ENCODE measurements around the gene CORO7.
A peak's percentile ranks its signal among the peaks of the same experiment; 100 is the strongest.
"Not testable (repeated sequence)": the region's sequence is repeated elsewhere in the genome, so short reads cannot be mapped to it uniquely, and the experiment has no call there.

The CORO7 gene

GRCh38 chr16:4354512-4355409, 61.6 kb downstream of the CORO7 start:
- DNase-seq (ENCODE audit: low spot score): no peak

GRCh38 chr16:4353675-4354074, 62.7 kb downstream of the CORO7 start:
- no peak for DNase-seq (ENCODE audit: low spot score)

DNA sequence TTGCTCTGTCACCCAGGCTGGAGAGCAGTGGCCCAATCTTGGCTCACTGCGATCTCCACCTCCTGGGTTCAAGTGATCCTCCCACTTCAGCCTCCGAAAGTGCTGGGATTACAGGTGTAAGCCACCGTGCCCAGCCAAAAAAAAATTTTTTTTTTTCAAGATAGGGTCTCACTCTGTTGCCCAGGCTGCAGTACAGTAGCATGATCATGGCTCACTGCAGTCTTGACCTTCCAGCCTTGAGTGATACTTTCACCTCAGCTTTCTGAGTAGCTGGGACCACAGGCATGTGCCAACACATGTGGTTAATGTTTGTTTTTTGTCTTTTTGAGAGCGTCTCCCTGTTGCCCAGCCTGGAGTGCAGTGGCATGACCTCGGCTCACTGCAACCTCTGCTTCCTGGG, 63.6 kb downstream of the CORO7 start:
- DNase-seq (ENCODE audit: low spot score): no peak

DNA sequence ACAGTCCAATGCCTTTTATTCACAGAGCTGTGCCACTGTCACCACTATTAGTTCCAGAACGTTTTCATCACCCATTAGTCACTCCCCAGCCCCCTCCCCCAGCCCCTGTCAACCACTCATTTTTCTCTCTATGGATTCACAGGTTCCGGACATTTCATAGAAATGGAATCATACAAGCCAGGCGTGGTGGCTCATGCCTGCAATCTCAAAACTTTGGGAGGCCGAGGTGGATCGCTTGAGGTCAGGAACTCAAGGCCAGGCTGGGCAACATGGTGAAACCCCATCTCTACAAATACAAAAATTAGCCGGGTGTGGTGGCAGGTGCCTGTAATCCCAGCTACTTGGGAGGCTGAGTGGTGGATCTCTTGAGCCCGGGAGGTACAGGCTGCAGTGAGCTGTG, 64.5 kb downstream of the CORO7 start:
- no peak for DNase-seq (ENCODE audit: low spot score)

DNA sequence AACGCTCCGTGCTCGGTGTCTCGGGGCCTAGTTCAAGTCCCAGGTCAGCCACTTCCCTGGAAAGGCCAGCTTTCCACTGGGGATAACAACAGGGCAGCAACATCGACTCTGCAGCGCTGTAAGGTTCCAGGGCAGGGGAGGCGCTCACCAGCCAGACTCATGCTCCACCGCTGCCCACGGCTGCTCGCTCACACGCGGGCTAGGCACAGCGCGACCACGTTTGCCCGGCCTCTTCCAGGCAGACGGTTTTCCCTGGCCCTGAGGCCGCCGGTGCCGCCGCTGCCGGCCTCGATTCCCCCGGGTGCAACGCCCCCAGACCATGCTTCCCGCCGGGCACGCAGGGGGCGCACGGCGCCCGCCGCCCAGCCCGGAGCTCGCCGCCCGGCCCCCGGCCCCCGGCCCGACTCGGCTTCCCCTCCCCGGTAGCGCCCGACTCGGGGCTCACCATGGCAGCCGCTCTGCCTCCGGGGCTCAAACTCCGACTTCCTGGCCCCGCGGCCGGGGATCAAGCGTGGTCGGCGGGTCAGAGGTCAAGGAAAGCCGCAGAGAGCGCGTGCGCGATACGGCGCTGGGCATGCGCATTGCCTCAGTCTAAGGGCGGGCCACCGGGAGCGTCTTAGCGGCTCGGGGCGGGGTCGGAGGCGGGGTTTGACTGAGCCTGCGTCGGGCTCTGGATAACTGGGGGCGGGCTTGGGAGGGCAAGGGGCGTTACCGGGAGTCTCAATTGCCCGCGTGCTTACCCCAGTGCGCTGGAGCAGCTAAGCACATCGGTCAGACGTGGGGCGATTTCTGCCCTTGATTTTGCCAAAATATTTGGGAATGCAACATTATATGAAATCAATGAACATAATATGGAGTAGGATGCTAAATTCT, 65.4 kb downstream of the CORO7 start, which contains the start of gene PAM16:
TSS of gene PAM16 (minus strand) at position 535 of the 873 bp plus-strand sequence. CDS start at position 448, 87 bp downstream.
- peak; percentile 90 for DNase-seq (ENCODE audit: low spot score)

- no peak for DNase-seq (ENCODE audit: low spot score)
Observed at GRCh38 chr16:4350365-4350786, 66.0 kb downstream of the CORO7 start.

DNA sequence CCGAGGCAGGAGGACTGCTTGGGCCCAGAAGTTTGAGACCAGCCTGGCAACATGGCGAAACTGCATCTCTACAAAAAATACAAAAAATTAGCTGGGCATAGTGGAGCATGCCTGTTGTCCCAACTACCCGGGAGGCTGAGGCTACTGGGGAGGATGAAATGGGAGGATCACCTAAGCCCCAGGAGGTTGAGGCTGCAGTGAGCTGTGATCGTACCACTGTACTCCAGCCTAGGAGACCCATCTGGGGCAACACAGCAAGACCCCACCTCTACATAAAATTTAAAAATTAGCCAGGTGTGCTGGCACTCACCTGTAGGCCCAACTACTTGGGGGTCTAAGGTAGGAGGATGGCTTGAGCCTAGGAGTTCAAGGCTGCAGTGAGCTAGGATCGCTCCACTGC, 67.1 kb downstream of the CORO7 start:
- no peak for DNase-seq (ENCODE audit: low spot score)

DNA sequence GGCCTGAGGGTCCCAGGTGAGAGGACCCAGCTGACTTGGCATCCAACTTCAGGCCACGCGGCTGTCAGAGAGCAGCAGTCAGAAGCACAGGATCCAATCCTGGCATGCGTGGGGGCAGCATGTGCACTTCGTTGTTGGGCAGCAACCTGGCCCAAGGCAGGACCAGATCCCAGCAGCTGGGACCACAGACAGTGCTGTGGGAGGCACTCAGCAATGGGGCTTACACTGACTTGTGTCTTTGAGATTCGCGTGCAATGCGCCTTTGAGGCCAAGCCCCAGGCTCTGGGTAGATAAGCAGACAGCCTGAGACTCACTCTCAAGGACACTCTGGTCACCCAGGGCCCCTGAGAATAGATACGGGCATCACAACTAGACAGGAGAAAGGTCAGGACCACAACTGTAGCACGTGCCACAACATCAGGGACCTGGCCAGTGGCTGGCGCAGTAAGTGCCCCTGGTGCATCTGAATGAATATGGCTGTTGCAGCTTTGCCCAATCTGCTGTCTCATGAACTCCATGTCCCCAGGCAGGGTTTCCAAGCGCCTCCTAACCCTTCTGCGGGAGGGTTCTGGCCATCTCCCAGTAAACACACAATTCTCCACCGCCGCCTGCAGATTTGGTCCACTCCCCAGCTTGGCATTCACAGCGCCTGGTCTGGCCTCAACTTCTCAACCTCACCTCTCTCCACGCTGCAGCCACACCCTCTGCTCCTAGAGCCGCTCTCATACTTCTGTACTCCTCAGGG, 68.5 kb downstream of the CORO7 start:
- DNase-seq (ENCODE audit: low spot score): no peak

DNA sequence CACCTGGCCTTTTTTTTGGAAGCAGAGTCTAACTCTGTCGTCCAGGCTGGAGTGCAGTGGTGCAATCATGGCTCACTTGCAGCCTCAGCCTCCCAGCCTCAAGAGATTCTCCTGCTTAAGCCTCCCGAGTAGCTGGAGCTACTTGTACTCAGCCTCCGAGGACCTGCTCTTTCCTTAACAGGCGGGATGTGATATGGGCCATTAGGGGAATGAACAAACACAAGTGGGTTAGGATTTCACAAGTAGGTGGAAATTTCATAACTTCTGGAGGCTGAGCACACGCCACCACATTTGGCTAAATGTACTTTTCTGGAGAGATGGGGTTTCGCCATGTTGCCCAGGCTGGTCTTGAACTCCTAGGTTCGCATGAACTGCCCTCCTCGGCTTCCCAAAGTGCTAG, 69.4 kb downstream of the CORO7 start:
- DNase-seq (ENCODE audit: low spot score): no peak

DNA sequence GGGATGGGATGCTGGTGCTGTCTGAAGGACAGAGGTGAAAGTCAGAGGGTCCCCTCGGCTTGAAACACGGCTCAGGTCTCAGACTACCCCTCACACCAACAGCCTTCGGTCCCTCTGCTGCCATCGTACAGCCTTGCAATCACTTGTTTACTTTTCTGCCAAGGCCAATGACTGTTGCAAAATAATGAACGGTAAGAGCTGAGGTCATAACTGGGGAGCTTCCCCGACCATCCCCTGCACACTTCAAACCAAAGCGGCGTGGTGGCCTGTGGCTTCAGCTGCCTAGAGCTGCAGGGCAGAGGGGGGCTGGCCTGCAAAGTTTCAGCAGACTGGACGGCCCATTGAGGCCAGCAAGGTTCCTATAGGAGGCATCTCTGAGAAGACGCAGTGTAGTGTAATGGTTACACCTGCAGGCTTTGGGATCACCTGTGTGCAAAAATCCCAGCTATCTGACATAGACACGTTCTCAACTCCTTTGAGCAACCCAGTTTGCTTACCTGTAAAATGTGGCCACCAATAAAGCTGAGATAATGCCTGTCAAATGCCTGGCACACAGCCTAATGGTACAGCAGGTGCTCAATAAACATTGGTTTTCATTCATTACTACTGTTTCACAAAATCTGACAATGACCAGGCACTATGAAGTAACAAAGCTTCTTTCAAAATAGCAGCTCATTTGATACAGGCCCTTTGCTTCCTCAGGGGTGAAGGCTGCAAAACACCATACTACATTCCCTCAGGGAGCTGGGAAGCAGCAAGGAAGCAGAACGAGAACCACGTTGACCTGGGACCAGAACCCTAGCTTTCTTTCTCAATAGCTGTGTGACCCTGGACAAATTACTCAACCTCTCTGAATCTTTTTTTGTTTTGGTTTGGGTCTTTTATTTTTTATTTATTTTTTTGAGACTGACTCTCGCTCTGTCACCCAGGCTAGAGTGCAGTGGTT, 70.3 kb downstream of the CORO7 start:
- DNase-seq (ENCODE audit: low spot score): no peak

- DNase-seq (ENCODE audit: low spot score): no peak
Observed at GRCh38 chr16:4344983-4345835, 71.2 kb downstream of the CORO7 start.

DNA sequence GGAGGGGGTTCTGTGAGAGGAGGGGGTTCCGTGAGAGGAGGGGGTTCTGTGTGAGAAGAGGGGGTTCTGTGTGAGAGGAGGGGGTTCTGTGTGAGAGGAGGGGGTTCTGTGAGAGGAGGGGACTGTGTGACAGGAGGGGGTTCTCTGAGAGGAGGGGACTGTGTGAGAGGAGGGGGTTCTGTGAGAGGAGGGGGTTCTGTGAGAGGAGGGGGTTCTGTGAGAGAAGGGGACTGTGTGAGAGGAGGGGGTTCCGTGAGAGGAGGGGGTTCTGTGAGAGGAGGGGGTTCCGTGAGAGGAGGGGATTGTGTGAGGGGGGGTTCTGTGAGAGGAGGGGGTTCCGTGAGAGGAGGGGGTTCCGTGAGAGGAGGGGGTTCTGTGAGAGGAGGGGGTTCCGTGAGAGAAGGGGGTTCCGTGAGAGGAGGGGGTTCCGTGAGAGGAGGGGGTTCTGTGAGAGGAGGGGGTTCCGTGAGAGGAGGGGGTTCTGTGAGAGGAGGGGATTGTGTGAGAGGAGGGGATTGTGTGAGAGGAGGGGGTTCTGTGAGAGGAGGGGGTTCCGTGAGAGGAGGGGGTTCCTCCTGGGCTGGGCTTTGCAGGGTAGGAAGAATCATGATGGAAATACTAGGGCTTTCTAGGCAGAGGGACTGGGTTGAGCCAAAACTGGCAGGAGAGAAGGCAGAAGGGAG, 72.0 kb downstream of the CORO7 start:
- not testable (repeated sequence) for DNase-seq (ENCODE audit: low spot score)

DNA sequence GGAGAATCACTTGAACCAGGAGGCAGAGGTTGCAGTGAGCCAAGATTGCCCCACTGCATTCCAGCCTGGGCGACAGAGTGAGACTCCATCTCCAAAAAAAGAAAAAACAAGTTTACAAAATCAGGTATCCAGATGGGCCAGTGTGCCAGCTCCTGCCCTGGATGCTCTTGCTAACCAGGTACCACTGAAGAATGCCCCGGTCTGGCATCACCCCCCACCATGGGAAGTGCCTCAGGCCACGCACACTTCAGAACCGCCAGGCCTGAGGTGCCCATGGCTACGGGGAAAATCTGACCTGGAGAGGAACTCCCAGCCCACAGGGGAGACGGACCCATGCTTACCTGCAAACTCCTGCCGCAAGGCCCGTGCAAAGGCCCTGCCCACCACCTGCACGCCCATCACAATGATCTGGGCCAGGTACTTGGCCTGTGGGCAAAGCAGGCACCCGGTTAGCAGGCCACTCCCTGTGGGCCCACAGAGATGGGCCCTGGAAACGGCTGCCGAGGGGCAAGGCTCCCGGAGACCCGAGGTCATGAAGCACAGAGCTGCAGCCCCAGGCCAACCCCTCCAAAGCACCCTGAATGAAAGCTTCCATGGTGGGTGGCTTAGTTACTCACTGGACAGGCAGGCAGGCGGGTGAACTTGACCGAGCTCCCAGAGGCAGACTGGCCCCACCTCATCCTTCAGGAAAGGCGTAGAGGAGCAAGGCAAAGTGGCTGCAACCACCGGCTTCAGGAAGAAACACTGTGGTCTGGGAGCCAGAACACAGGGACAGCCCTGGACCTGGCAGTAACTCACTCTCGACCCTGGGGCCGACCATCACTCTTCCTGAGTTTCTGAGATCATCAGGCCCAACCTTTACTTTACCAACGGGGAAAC, 73.3 kb downstream of the CORO7 start:
- DNase-seq (ENCODE audit: low spot score): no peak

DNA sequence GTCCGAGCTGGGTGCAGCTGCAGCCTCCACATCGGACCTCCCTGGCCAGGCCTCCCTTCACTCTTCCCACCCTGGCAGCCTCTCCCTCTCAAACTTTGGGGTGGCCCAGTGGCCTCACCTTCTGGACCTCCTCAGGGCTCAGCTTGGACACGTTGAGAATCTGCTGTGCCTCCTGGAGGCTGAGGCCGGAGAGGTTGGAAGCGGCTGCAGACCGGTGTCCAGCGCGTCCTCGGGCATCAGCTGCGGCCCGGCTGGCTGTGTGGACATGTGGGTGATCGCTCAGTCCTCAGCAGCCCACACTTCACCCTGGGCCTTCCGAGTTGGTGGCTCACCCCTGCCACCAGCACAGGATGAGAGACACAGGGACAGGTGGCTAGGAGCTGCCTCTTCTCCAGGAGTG, 75.1 kb downstream of the CORO7 start:
- DNase-seq (ENCODE audit: low spot score): no peak

- DNase-seq (ENCODE audit: low spot score): no peak
Observed at GRCh38 chr16:4340443-4340842, 76.0 kb downstream of the CORO7 start.

- no peak for DNase-seq (ENCODE audit: low spot score)
Observed at GRCh38 chr16:4339909-4340308, 76.5 kb downstream of the CORO7 start.

DNA sequence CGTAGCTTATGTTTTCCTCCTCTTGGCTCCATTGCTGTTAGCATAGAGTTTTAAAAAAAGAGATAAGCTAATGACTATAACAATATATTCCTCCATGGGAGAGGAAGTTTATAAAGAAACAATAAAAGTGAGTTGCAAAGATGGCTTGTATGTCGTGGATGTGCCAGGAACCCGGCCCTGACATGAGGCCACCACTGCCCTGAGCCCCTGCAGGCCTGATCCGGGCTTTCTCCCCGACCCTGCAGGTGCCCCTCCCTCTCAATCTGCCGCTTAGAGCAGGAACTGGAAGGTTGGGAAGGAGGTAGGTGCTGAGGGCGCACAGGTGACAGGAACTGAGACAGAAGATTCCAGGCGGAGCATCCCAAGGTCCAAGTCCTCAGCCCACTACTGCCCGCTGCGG, 76.9 kb downstream of the CORO7 start:
- DNase-seq (ENCODE audit: low spot score): no peak

- no peak for DNase-seq (ENCODE audit: low spot score)
Observed at GRCh38 chr16:4338712-4339299, 77.6 kb downstream of the CORO7 start.

Data from SW480 (cell line).